Left lung (tissue), 10 donors: ENCODE results near the gene DHCR24. TPM values are rescaled to one million over a fixed set of nuclear protein-coding genes. Genes with fewer than 3 reads are reported as not detected.
A peak's percentile ranks its signal among the peaks of the same experiment; 100 is the strongest.

Experiments used
- ATAC-seq: fragments of 200-7000 bp; cut with Tn5 transposase; one replicate; pipeline ENCODE4 v1.9.1; 2020; ENCODE audit warnings: moderate library complexity
- DNase-seq, 4 donors: peaks; one replicate each; pipeline ENCODE4 v3.0.0-alpha.2; 2013 to 2020
- H3K27ac ChIP-seq, 2 donors: fragments of 200-600 bp; sonication (generic) in 1 of 2; one replicate each; pipeline versions ENCODE4 v1.5.0 to v1.8.0; 2020 to 2021
- H3K27me3 ChIP-seq, 2 donors: fragments of 200-600 bp; sonication (generic) in 1 of 2; one replicate each; pipeline versions ENCODE4 v1.5.0 to v1.8.0; 2020 to 2021
- H3K36me3 ChIP-seq, 2 donors: fragments of 200-600 bp; sonication (generic) in 1 of 2; one replicate each; pipeline versions ENCODE4 v1.5.0 to v1.8.0; 2020 to 2021
- H3K4me1 ChIP-seq, 2 donors: fragments of 200-600 bp; one replicate each; pipeline ENCODE4 v1.8.0; 2021
- H3K4me3 ChIP-seq, 2 donors: fragments of 200-600 bp; sonication (generic) in 1 of 2; one replicate each; pipeline versions ENCODE4 v1.5.0 to v1.8.0; 2020 to 2021; ENCODE audit warnings: mild to moderate bottlenecking in 1 of 2
- H3K9me3 ChIP-seq, 2 donors: fragments of 200-600 bp; sonication (generic) in 1 of 2; one replicate each; pipeline versions ENCODE4 v1.5.0 to v1.8.0; 2020 to 2021
- intact Hi-C, 2 donors: fragments of 100-400 bp; cut with DNase I; formaldehyde crosslinking; loops; one replicate each; pipeline versions ENCODE4 v1.11.2 to v1.14.2; 2022
- polyA plus RNA-seq, 6 donors: library from polyadenylated mRNA; unstranded; fragments of 120-200 nt; gene quantifications; one replicate each; pipeline ENCODE4 v1.2.1, GENCODE V29; 2013; ENCODE audit not compliant: insufficient read length in 6 of 6
- total RNA-seq, 2 donors: library from RNA; stranded (reverse); fragmentation: NEBNext Ultra II Directional; extraction: Animal tissue kit (Norgen Biotek cat#: 25700); gene quantifications; one replicate each; pipeline ENCODE4 v1.2.1, GENCODE V29; 2021
- TF ChIP-seq, protein P1 (sequence below), 2 donors: fragments of 200-600 bp; sonication (generic) in 1 of 2; IDR thresholded peaks; one replicate each; pipeline versions ENCODE4 v1.5.0 to v1.8.0; 2021; ENCODE audit warnings: antibody characterized with exemption in 2 of 2
- donor health status: DM: no; HTN: yes; CAD: no.
- donor health status: DM: no; HTN: no; CAD: no.

DHCR24 gene
- total and polyA plus RNA-seq, 8 donors, result 30.1 to 741 (median 51.2) TPM

DNA sequence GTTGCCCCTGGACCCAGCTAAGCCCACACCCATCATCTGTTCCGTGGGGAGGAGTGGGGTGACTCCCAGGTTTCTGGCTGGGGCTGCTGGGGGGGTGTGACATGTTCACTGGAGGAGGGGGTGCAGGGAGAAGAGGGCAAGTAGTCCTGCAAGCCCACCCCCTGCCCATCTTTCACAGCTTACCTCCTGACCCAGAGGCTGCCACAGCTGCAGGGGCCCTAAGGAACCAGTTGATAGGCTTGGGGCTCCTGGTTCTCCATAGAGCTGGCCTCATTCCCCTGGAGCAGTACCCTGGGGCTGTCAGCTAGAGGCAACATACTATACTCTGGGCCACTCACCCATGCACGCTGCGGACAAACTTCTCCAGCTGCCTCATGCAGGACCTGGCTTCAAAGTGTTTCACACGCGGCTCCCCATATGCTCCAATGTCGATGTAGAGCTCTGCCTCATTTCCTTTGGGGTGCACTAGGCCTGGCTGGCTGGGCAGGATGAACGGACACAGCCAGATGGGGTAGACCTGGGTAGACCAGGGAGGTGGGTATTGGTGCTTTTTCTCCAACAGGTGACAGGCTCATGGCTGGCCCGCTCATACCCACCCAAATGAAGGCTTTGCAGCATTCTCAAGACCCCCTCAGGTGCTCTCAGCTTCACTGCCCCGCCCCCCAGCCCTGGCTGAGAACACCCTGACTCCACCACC lies 33.8 kb downstream of the DHCR24 start:
- Histone ChIP-seq H3K36me3 (peaks cover 0 to 92% of the 10 kb centered on the region in 2 donors), H3K27me3 (no peaks in the 10 kb centered on the region), H3K4me3 (no peak overlapping the region), H3K27ac (no peak overlapping the region), H3K4me1 (peaks cover 0 to 20% of the 10 kb centered on the region in 2 donors), H3K9me3 (no peaks in the 10 kb centered on the region)
- TF ChIP-seq, protein P1, sequence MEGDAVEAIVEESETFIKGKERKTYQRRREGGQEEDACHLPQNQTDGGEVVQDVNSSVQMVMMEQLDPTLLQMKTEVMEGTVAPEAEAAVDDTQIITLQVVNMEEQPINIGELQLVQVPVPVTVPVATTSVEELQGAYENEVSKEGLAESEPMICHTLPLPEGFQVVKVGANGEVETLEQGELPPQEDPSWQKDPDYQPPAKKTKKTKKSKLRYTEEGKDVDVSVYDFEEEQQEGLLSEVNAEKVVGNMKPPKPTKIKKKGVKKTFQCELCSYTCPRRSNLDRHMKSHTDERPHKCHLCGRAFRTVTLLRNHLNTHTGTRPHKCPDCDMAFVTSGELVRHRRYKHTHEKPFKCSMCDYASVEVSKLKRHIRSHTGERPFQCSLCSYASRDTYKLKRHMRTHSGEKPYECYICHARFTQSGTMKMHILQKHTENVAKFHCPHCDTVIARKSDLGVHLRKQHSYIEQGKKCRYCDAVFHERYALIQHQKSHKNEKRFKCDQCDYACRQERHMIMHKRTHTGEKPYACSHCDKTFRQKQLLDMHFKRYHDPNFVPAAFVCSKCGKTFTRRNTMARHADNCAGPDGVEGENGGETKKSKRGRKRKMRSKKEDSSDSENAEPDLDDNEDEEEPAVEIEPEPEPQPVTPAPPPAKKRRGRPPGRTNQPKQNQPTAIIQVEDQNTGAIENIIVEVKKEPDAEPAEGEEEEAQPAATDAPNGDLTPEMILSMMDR (IDR thresholded peaks at IDR 0.05), result no peak
- no peak for ATAC-seq
- DNase-seq, result no peak
- intact Hi-C loops, result no loop called here

DNA sequence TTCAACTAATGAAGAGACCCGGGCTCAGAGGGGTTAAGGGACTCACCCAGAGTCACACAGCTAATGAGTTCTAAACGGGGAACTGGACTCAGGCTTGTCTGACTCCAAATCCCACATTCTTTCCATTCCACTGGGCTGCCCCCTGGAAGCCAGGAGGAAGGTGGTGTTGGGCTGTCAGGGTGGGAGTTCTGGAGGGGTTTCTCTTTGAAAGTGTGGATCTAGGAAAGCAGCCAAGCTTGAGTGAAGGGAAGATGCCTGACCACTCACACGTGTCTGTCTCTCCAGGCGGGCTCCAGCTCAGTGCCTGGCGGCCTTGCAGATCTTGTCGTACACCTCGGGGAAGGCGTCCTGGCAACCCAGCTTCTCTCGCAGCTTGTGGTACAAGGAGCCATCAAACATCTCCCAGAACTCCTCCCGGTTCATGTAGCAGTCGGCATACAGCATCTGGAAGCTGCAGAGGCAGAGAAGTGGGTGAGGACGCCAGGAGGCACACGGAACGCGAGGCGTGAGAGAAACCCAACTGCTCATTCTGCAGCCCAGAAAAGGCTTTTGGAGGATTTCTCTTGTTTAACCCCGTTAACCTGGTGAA lies 35.0 kb downstream of the DHCR24 start:
- H3K36me3 ChIP-seq, result peaks cover 0 to 87% of the 10 kb centered on the region in 2 donors
- ATAC-seq, result no peak
- DNase-seq, result no peak
- intact Hi-C loops, result no loop called here
- no peaks in the 10 kb centered on the region for H3K9me3 ChIP-seq
- H3K27ac ChIP-seq, result no peak overlapping the region
- TF ChIP-seq, protein P1 (IDR thresholded peaks at IDR 0.05), result no peak
- H3K27me3 ChIP-seq, result no peaks in the 10 kb centered on the region
- H3K4me1 ChIP-seq, result peaks cover 0 to 9% of the 10 kb centered on the region in 2 donors
- no peak overlapping the region for H3K4me3 ChIP-seq

DNA sequence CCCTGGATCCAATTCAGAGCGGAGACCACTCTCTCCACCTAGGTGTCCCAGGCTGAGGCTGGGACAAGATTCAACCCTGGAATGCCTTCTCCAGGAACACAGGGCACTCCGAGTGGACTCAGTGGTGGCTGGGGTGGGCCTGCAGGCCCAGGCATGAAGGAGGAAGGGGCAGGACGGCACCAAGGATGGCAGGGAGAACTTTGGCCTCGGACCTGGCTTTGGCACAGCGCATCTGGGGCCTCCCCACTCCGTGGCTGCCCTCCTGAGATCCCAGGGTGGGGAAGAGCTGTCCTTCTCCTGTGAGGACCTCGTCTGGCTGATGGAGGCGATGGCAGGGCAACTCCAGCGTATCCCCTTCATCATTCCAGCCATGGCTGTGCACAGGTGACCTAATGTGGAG lies 35.6 kb downstream of the DHCR24 start:
- ATAC-seq, result no peak
- Histone ChIP-seq H3K27me3 (no peaks in the 10 kb centered on the region), H3K4me1 (peaks cover 0 to 5% of the 10 kb centered on the region in 2 donors), H3K4me3 (no peak overlapping the region), H3K9me3 (no peaks in the 10 kb centered on the region), H3K36me3 (peaks cover 0 to 87% of the 10 kb centered on the region in 2 donors), H3K27ac (peak overlapping the region in 1 of 2 donors; percentile 3)
- intact Hi-C loops, result no loop called here
- no peak for DNase-seq
- TF ChIP-seq, protein P1 (IDR thresholded peaks at IDR 0.05), result no peak

DNA sequence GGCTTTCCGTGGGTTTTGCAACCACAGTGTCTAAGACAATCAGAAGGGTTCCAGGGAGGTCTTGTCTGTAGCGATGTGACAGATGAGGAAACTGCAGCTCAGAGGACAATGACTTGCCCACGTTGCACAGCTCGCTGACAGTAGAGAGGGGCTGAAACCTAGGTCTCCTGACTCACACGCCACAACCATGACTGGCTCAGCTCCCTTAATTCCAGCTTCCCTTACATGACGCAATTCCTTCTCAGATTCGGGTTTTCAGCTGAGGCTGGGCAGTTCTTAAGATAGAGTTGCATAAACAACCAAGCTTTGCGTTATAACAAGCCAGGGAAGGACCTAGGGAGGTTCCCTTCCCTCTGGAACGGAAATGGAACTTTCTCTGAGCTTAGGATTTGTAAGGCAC lies 36.3 kb downstream of the DHCR24 start:
- Histone ChIP-seq H3K4me1 (peaks cover 0 to 5% of the 10 kb centered on the region in 2 donors), H3K27me3 (no peaks in the 10 kb centered on the region), H3K4me3 (no peak overlapping the region), H3K9me3 (no peaks in the 10 kb centered on the region), H3K27ac (no peak overlapping the region), H3K36me3 (peaks cover 0 to 80% of the 10 kb centered on the region in 2 donors)
- DNase-seq (peak in 1 of 4 donors; percentile 45), ATAC-seq (peak; percentile 47)
- intact Hi-C loops, result no loop called here
- TF ChIP-seq, protein P1 (IDR thresholded peaks at IDR 0.05), result no peak

DNA sequence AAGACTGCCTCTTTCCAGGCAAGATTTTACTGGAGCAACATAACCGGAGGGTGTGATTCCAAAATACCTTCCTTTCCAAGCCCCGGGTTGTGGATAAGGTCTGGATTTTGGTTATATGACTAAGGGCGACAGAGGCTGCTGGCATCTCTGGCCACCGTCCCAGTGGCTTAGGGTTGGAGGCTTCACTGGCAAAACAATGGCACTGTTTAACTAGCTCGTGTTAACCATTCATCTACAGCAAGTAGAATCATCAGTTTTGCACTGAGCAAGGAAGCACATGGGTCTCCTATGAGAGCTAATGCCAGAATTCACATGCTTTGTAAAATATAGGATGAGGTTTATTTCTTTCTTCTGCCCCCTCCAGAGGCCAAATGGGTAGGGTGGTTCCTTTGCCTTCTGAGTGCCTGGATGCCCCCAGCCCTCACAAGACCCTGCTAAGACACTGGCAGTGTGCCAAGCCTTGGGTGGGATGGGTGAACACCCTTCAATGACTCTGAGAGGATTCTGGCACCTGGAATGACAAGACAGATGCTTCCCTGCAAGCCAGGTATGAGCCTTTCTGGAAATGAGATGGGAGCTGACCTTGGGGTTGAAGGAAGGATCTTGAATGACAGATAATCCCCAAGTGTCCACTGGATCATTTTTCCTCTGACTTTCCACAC lies 36.8 kb downstream of the DHCR24 start:
- H3K27me3 ChIP-seq, result no peaks in the 10 kb centered on the region
- DNase-seq (no peak), ATAC-seq (no peak)
- H3K36me3 ChIP-seq, result peaks cover 0 to 75% of the 10 kb centered on the region in 2 donors
- H3K27ac ChIP-seq, result no peak overlapping the region
- H3K4me1 ChIP-seq, result peaks cover 0 to 5% of the 10 kb centered on the region in 2 donors
- TF ChIP-seq, protein P1 (IDR thresholded peaks at IDR 0.05), result no peak
- no peak overlapping the region for H3K4me3 ChIP-seq
- intact Hi-C loops, result no loop called here
- H3K9me3 ChIP-seq, result no peaks in the 10 kb centered on the region
